HL-60/S4 treated with retinoic acid at 250 ng/mL for 4 days and 3 days (cell line): ENCODE measurements around the gene USF2.

Experiments
- in situ Hi-C: fragments of 300-500 bp; cut with MboI; formaldehyde crosslinking; loops from 2 replicates; pipeline ENCODE4 v1.7.0; 2022; ENCODE audit warnings: low sequenced_read_pairs

USF2 gene

DNA sequence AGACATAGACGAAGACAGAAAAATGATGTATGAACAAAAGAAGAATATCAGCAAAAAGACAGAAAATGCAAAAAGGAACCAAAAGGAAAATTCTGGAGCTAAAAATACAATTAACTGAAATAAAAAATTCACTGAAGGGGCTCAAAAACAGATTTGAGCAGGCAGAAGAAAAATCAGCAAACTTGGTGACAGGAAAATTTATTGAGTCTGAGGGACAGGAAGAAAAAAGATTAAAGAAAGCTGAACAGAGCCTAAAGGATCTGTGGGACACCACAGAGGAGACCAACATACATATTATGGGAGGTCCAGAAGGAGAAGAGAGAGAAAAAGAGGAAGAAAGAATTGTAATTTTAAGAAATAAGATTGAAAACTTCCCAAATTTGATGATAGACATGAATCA, 27.3 kb upstream of the USF2 start:
- in situ Hi-C loops = no loop called here

DNA sequence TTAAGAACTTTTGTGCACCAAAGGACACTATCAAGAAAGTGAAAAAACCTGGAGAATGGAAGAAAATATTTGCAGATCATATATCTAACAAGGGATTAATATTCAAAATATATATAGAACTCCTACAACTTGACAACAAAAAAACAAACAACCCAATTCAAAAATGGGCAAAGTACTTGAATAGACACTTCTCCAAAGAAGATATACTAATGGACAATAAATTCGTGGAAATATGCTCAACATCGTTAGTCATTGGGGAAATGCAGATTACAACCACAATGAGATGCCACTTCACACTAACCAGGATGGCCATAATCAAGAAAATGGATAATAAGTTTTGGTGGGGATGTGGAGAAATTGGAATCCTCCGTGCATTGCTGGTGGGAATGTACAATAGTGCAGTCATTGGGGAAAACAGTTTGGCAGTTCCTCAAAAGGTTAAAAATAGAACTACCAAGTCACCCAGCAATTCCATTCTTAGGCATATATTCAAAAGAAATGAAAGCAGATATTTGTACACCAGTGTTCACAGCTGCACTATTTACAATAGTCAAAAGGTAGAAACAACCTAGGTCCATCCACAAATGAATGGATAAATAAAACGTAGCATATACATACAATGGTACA, 22.2 kb upstream of the USF2 start:
- in situ Hi-C loops = no loop called here

DNA sequence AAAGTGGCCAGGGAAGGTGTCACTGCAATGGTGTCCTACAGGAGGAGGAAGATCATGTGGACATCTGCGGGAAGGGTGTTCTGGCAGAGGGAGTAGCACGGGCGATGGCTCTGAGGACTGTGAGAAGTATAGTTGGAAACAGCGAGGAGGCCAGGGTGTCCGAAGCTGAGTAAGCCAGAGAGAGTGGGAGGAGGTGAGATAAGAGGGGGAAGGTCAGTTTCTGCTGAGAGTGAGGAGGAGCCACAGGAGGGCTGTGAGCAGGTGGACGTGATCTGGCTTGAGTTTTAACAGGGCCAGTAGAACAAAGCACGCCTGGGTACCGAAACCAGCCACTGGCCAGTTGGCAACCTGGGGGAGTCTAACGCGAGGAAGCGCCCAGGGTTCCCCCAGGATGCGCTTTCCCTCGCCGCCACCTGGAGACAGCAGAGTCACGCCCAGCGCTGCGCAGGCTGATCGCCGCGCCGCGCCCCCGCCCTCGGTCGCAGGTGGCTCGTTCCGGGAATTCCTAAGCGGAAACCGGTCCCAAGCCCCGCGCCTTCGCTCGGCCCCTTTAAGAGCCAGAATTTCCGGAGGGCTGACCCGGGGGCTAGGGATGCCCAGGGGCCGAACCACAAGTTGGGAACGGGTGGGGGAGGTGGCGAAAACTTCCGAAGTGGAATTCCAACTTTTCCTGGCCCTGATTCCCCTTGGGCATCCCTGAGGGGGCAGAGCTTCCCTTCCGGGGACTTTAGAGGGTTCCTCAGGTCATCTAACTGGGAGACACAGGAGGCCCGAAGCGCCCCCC, 21.0 kb upstream of the USF2 start:
- in situ Hi-C loops = no loop called here

DNA sequence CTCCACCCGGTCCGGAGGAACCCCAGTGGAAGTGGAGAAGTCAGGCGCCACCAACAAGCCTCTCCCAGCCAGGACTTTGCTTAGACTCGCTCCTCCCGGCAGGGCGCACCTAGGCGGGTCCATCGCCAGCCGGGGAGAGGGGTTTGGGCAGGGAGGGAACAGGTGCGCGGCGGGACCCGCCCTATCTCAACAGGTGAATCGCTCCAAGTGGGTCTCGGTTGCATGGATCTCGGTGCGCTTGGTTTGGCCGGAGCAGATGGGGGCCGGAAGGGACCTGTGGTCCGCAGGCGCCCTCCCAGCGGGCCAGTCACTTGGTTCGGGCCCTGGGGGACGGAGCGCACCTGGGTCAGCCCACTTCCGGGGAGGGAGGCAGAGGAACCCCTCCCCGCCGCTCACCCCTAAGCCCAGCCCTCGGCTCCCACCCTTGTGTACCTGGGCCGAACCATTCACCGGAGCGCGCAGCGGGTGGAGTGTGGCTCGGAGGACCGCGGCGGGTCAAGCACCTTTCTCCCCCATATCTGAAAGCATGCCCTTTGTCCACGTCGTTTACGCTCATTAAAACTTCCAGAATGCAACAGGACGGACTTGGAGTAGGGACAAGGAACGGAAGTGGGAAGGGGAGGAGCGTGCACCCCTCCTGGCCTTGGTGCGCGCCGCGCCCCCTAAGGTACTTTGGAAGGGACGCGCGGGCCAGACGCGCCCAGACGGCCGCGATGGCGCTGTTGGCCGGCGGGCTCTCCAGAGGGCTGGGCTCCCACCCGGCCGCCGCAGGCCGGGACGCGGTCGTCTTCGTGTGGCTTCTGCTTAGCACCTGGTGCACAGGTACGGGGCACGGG, 20.2 kb upstream of the USF2 start, which contains the start of gene LSR:
TSS of gene LSR (plus strand) at position 693 of the 836 bp plus-strand sequence. CDS start at position 714, 21 bp downstream.
- in situ Hi-C loops = no loop called here

DNA sequence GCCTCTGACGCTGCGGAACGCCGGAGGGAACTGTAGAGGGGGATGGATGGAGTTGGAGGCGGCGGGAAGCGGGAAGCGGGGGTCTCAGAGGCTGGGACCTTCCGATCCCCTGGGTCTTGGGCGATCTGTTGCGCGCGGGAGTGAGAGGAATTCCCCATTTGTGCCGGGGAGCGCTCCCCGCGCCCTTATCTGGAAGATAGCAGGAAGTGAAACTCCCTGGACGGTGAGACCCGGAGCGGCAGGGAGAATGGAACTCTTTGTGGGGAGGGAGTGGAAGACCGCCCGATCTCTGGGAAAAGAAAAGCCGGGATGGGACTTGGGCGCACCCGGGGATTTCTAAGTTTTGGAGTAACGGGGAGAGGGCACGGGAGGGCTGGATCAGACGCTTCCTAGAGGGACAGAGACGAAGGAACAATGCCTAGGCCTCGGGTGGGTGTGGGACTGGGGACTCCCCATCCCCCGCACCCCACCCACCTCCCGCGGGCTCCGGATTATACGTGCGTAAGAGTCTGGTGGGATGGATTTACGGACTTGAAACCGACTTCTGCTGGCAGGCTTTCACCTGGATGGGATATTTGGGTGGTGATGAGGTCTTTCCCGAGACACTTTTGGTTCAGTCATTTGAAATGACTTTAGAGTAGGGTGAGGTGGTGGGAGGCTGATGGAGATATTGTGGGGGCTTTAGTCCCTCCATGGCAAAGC, 19.5 kb upstream of the USF2 start:
- in situ Hi-C loops = no loop called here

DNA sequence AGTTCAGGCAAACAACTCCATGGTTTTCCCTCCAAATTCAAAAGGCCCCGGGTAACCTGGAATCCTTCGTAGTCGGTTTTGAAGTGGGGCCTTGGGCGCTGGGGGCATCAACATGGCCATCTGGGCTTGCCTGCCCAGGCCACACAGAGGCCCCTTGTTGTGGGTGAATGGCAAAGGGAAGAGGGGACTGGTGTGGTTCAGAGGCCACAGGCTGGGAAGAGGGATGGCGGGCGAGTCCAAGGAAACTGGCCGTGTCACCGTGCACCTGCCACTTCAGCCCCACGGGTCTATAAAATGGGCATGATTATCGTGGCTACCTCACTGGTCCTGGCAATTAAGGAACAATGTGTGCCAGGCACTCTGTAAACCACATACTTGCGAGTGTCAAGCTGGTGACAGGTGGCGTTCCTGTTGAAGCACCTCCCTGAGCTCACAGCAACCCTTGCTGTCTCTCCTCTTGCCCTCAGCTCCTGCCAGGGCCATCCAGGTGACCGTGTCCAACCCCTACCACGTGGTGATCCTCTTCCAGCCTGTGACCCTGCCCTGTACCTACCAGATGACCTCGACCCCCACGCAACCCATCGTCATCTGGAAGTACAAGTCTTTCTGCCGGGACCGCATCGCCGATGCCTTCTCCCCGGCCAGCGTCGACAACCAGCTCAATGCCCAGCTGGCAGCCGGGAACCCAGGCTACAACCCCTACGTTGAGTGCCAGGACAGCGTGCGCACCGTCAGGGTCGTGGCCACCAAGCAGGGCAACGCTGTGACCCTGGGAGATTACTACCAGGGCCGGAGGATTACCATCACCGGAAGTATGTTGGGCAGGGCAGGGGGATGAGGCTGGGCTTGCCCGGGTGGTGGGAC, 18.7 kb upstream of the USF2 start:
- in situ Hi-C loops = no loop called here

DNA sequence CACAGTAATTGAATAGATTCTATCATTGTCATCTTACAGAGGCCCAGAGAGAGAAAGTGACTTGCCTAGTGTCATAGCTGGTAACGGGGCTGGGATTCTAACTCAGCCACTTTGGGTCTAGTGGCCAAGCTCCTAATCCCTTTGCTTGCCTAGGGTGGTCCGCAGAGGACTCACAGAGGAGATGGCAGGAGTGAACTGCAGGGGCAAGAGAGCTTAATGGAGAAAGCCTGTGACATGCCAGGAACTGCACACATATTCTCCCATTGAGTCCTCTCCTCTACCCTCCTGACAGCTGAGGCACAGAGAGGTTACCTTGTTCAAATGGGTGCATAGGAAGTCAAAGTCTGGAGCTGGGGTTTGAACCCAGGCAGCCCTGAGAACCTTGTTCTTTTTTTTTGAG, 17.3 kb upstream of the USF2 start:
- in situ Hi-C loops = no loop called here

DNA sequence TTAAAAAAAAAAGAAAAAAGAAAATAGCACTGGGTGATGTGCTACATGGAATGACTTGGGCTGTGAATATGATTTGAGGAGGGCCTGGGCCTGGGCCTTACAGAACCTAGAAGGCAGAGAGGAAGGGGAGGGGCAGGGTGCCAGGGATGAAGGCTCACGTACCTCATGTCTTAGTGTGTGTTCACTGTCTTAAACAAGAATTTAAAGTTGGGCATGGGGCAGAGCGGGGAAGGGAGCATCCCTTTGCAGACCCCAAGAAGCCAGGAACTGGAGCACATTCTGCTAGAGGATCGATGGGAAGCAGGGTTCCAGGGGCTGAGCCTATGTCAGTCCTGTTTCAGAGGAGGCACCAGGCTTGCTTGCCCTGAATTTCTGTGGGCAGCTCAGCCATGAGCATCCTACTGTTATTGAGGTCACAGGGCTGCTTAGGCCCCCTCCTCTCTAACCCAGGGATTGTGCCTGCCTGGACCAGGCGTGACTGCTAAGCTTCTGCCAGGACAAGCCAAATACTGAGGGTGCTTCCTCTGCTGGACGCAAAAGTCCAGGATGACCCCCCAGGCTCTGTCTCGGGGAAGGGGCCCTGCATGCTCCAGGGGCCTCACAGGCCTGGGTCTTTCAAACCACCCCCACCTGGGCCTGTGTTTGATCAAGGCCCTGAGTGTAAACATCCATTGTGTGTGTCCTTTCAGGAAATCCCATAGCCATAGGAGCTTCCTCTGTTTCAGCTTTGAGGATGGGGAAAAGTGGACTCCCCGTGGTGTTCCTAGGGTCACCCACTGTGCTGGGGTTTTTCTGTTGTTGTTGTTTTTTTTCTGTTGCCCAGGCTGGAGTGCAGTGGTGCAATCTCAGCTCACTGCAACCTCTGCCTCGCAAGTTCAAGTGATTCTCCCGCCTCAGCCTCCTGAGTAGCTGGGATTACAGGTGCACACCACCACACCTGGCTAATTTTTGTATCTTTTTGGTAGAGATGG, 15.2 kb upstream of the USF2 start:
- in situ Hi-C loops = no loop called here

DNA sequence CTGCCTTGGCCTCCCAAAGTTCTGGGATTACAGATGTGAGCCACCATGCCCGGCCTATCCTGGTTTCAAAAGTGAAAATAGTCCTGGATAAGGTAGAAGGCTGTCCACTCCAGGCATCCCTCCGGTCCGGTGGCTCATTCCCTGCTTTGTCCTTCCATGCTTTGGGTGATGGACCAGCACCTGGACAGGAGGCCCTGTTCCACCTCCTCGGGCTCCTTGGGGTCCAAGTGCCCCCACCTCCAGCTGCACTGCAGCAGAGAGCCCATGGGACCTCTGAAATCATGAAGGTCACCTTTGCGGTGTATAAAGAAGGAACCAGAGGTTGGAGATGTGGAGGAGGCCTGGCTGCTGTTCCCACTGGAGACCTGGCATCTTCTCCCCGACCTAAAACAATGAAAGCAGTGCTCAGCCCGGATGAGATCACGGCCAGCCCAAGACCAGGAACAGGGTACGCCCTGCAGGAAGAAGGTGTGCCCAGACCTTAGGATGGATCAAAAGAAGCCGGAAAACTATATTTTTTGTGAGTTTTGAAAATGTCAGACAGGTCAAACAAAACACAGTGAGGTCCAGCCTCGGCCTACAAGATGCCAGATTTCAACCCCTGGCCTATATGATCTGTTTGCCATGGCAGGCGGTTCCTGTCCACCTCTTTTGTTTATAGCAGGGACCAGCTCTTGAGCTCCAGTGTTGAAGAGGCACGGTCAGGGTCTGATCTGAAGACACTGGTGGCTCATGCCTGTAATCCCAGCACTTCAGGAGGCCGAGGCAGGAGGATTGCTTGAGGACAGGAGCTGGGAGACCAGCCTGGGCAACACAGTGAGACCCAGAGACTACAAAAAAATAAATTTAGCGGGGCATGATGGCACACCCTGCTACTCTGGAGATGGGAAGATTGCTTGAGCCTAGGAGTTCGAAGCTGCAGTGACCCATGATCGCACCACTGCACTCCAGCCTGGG, 14.1 kb upstream of the USF2 start:
- in situ Hi-C loops = no loop called here

DNA sequence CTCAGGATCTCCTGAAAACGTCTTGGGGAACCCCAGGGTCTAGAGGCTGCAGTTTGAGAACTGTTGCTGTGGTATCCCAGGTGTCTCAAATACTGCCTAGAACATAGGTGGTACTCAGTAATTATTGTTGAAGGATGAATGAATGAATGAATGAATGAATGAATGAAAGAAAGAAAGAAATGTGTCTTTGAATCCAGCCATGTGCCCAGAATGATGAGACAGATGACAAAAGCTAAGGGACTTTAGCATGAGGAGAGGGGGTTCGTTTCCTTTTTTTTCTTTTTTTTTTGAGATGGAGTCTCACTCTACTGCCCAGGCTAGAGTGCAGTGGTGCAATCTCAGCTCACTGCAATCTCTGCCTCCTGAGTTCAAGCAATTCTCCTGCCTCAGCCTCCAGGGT, 12.2 kb upstream of the USF2 start:
- in situ Hi-C loops = no loop called here

DNA sequence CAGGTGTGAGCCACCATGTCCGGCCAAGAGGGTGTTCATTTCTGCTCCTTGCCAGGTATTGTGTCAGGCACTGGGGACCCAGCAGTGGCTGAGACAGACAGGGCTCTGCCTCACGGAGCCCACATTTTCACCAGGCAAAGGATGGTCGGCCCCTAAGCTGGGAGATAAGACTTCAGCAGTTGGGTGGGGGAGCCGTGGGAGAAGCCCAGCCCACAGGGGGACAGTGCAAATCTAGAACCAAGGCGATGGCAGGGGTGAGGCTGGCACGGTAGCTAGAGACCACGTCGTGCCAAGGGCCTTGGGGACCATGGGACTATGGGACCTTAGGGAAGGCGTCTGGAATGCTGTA, 11.7 kb upstream of the USF2 start:
- in situ Hi-C loops = no loop called here

DNA sequence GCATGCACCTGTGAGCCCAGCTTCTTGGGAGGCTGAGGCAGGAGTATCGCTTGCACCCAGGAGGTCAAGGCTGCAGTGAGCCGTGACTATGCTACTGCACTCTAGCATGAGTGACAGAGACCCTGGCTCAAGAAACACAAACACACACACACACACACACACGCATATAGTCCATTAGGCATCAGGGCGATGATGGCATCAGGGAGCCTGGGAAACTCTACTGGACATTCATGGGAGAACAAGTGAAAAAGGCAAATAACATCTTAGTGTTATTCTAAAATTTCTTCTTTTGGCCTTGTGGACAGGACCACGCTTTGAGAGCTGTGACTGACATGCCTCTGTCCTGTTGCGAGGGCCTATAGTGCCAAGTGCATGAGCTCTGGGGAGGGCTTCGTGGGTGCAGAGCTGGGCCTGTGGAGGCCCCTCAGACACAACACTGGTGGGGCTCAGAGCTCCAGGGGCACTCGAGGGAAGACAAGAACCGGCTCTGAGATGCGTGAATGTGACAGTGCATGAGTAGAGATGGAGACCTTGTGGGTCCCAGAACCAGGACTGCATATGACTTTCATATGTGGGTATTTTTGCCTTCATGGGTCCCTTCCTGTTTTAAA, 8.0 kb upstream of the USF2 start:
- in situ Hi-C loops = no loop called here

DNA sequence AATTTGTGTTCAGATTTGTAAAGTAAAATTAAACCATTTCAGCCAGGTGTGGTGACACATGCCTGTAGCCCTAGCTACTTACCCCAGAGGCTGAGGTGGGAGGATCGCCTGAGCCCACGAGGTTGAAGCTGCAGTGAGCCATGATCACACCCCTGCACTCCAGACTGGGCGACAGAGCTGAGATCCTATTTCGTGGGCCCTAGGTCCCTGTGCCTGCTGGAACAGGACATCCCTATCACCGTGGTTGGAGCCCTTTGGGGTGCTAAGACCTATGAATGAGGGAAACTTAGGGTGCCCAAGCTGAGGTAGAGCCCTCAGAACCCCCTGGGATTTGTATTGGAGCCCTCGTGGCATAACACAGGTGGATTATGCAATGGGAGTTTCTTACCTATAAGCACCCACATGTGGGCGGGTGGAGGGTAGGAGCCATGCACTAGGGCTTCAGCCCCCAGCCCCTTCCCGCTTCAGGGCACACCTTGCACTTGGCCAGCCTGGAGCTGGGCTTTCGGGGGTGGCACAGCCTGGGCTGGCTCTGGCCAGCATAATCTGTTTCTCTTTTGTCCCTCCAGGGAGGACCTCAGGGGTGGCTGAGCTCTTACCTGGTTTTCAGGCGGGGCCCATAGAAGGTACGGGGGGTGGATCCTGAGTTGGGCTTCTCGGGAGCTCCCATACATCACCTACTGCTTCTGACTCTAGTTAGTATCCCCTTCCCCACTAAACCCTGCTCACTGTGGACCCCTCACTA, 7.2 kb upstream of the USF2 start:
- in situ Hi-C loops = no loop called here

DNA sequence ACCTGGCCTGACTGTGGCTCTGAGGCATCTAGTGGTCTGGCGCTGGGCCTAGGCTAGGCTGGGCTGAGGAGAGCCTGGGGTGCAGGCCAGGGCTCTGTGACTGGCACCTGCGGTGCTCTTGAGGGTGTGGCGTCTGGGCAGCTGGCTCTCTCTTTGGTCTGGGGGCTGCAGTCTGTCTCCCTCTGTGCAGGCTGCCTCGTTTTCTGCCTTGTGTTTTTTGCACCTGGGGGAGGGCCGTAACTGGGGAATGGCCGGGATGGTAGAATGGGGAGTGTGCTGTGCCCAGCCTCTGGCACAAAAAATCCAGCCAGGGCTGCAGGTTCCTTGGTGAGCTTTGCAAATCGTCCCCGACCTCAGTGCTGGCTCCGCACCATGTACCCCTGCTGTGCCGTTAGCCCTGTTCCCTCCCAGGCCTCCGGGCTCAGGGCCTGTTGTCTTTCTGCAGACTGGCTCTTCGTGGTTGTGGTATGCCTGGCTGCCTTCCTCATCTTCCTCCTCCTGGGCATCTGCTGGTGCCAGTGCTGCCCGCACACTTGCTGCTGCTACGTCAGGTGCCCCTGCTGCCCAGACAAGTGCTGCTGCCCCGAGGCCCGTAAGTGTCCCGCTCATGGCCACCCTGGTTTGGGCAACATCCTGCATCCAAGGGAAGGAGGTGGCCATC, 6.5 kb upstream of the USF2 start:
- in situ Hi-C loops = no loop called here

DNA sequence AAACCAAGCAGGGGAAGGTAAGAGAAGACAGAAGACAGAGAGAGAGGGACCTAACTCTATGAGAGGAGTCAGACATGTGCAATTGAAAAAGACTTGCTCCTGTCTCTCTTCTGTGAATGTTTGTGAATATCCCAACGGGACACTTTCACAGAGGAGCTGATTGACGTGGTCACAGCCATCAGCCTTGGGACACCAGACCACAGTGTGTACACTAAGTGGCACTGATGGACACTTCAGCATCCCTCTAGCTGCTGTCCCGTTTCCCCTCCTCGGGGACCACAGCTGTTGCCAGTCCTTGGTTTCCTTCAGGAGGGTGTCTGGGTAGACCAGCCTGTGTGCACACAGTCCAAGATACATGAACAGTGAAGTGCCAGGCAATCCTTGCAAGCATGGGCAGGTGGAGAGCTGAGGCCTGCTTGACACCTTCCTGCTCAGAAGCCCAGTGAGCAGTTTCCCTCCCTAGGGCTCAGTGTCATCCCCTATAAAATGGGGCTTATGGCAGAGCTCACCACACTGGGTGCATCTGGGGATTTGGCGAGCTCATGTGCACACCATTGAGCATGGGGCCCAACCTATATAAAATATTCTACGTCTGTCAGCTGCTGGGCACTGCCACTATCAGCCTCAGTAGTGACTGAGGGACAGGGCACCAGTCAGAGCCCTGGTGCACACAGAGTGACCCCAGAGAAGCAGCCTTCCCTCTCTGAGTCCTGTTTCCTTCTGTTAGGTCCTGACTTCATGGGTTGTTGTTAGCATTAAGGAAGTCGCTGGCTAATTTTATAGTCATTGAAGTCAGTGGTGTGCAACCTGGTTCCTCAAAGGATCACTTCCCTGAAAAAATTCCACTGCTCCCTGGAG, 4.3 kb upstream of the USF2 start:
- in situ Hi-C loops = no loop called here
